HepG2 (cell line): ENCODE data around the gene TEF. TPM values are rescaled to one million over a fixed set of nuclear protein-coding genes. Genes with fewer than 3 reads are reported as not detected.

ENCODE experiments used
- CEBPG ChIP-seq: IDR thresholded peaks from 2 replicates; pipeline ENCODE4 v1.6.1; 2016
- GABPA ChIP-seq, 2 experiments: IDR thresholded peaks; 2 replicates each; pipeline ENCODE4 v1.6.1; 2011 to 2016; ENCODE audit warnings: low read depth in 2 of 2, low read length in 1 of 2, missing biosample characterization in 1 of 2, missing genetic modification characterization in 1 of 2
- IKZF4 ChIP-seq: sonication (generic); formaldehyde crosslinking; IDR thresholded peaks from 2 replicates; pipeline ENCODE4 v1.5.1; 2020; ENCODE audit warnings: borderline replicate concordance, mild to moderate bottlenecking, low read depth, missing genetic modification reagents; ENCODE audit errors: not compliant biosample characterization
- NFATC3 ChIP-seq: sonication (generic); formaldehyde crosslinking; IDR thresholded peaks from 2 replicates; pipeline ENCODE4 v1.5.1; 2020; ENCODE audit warnings: mild to moderate bottlenecking, missing genetic modification reagents
- RELA ChIP-seq: sonication (generic); formaldehyde crosslinking; IDR thresholded peaks from 2 replicates; pipeline ENCODE4 v1.4.0; 2020; ENCODE audit warnings: missing genetic modification reagents
- REPIN1 ChIP-seq: sonication (generic); formaldehyde crosslinking; IDR thresholded peaks from 2 replicates; pipeline ENCODE4 v1.8.0; 2022; ENCODE audit warnings: missing genetic modification reagents, low read depth, mild to moderate bottlenecking, borderline replicate concordance
- SOX5 ChIP-seq: IDR thresholded peaks from 2 replicates; pipeline ENCODE4 v1.6.1; 2016; ENCODE audit warnings: borderline replicate concordance
- ZBTB7A ChIP-seq: sonication (generic); formaldehyde crosslinking; IDR thresholded peaks from 2 replicates; pipeline ENCODE4 v1.8.0; 2022; ENCODE audit warnings: mild to moderate bottlenecking, missing genetic modification reagents
- ZNF382 ChIP-seq: sonication (generic); formaldehyde crosslinking; IDR thresholded peaks from 2 replicates; pipeline ENCODE4 v1.5.0; 2020; ENCODE audit warnings: missing genetic modification reagents, mild to moderate bottlenecking, borderline replicate concordance
- ZNF564 ChIP-seq: sonication (generic); formaldehyde crosslinking; IDR thresholded peaks from 2 replicates; pipeline ENCODE4 v1.8.1; 2023; ENCODE audit warnings: mild to moderate bottlenecking, missing genetic modification reagents
- ZNF598 ChIP-seq: sonication (generic); formaldehyde crosslinking; IDR thresholded peaks from 2 replicates; pipeline ENCODE4 v1.5.1; 2020; ENCODE audit warnings: mild to moderate bottlenecking, missing genetic modification reagents, borderline replicate concordance
- ZSCAN22 ChIP-seq: sonication (generic); formaldehyde crosslinking; IDR thresholded peaks from 2 replicates; pipeline ENCODE4 v1.4.0; 2020; ENCODE audit warnings: mild to moderate bottlenecking, missing genetic modification reagents
- ZSCAN9 ChIP-seq: IDR thresholded peaks from 2 replicates; pipeline ENCODE4 v1.6.1; 2016; ENCODE audit warnings: borderline replicate concordance
- polyA plus RNA-seq, 8 experiments: library from polyadenylated mRNA; depleted of rRNA in 3 of 8; stranded (reverse) in 7 of 8; unstranded in 1 of 8; fragments of >200 nt; fragmentation: Illumina TruSeq in 4 of 8; extraction: Trizol in 4 of 8; gene quantifications; 2 replicates each; pipeline versions ENCODE4 v1.2.1 to v1.2.3, GENCODE V29; 2011 to 2016; ENCODE audit warnings: low read depth in 4 of 8, missing spikeins in 1 of 8, mixed read lengths in 1 of 8; ENCODE audit not compliant: insufficient read depth in 1 of 8
- total RNA-seq, 5 experiments: library from RNA; depleted of rRNA; stranded (reverse); fragments of >200 nt; fragmentation: Illumina TruSeq; extraction: Trizol; gene quantifications; 2 replicates each; pipeline ENCODE4 v1.2.3, GENCODE V29; 2016; ENCODE audit warnings: low read depth in 1 of 5
- TF ChIP-seq, protein P1 (sequence below): sonication (generic); formaldehyde crosslinking; IDR thresholded peaks from 2 replicates; pipeline ENCODE4 v1.5.0; 2020; ENCODE audit warnings: missing genetic modification reagents, mild to moderate bottlenecking, borderline replicate concordance
- TF ChIP-seq, protein P2 (sequence below): sonication (generic); formaldehyde crosslinking; IDR thresholded peaks from 2 replicates; pipeline ENCODE4 v1.8.1; 2023; ENCODE audit warnings: mild to moderate bottlenecking, missing genetic modification reagents
- TF ChIP-seq, protein P3 (sequence below): sonication (generic); formaldehyde crosslinking; conservative IDR thresholded peaks from 2 replicates; pipeline ENCODE4 v1.8.0; 2022; ENCODE audit warnings: mild to moderate bottlenecking, moderate library complexity, missing genetic modification reagents
- TF ChIP-seq, protein P4 (sequence below): sonication (generic); formaldehyde crosslinking; conservative IDR thresholded peaks from 2 replicates; pipeline ENCODE4 v1.4.0; 2020; ENCODE audit warnings: mild to moderate bottlenecking, missing genetic modification reagents, moderate library complexity
- TF ChIP-seq, protein P5 (sequence below): IDR thresholded peaks from 2 replicates; pipeline ENCODE4 v1.6.1; 2016; ENCODE audit warnings: low read depth, borderline replicate concordance

The TEF gene
- total and polyA plus RNA-seq, 2 of the 13 experiments (the other 11 are each of a cell fraction or from before 2014, with no cell fraction given), result 7.6 to 11.2 TPM

DNA sequence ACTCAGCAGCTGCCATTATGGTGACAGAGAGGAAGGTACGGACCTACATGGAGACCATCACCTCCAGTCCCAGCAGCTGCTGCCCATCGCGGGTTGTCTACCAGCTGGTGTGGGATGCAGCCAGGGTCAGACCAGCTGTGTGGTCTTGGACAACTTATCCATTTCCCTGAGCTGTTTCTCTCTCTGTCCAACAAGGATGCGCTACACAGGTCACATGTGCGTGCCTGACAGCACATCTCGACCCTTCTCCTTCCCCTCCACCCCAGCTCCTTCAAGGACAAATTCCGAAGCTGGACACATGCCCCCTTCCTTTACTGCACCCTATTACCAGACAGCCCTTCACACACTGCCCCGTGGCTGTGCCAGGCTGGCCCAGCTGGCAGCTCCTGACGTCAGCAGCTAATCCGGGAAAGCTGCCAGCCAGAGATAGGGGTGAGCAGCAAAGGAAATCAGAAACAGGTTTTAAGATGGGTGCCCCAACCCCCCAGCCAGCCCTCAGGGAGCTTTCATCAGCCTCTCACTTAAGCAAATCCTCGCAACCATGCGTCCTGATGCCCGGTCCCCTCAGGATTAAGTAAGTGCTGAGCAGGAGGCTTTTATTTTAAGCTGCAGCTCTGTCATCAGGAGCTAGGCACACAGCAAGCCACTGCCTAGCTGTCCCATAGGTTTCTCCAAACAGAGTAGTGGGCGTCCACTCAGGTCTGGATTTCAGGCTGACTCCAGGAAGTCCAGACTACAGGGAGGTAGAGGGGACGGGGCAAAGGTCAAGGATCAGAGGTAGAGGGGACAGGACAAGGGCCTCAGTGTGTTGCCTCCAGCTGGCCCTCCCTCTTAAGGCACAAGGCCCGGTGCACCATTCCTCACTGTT is 20.3 kb downstream of the TEF start (continued):
- no peak for TF ChIP-seq ZSCAN9 (CRISPR knock-in tag)
- no peak for TF ChIP-seq NFATC3 (CRISPR knock-in tag)
- TF ChIP-seq, protein P1, sequence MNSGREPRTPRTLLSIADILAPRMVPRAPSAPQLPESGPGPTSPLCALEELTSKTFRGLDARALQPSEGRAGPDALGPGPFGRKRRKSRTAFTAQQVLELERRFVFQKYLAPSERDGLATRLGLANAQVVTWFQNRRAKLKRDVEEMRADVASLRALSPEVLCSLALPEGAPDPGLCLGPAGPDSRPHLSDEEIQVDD (CRISPR knock-in tag), result 0 out of 2 replicates have a peak, but pooled peaks have one; percentile 30
- peak; percentile 71; the same call in 1 of the 2 replicates for TF ChIP-seq ZBTB7A
- TF ChIP-seq ZNF564 (CRISPR knock-in tag), result no peak
- no peak for TF ChIP-seq SOX5 (CRISPR knock-in tag)
- TF ChIP-seq ZNF598 (CRISPR knock-in tag), result no peak
- TF ChIP-seq RELA (CRISPR knock-in tag), result no peak
- TF ChIP-seq ZSCAN22 (CRISPR knock-in tag), result no peak
- TF ChIP-seq ZNF382 (CRISPR knock-in tag), result no peak
- TF ChIP-seq CEBPG, result no peak
- TF ChIP-seq, protein P2, sequence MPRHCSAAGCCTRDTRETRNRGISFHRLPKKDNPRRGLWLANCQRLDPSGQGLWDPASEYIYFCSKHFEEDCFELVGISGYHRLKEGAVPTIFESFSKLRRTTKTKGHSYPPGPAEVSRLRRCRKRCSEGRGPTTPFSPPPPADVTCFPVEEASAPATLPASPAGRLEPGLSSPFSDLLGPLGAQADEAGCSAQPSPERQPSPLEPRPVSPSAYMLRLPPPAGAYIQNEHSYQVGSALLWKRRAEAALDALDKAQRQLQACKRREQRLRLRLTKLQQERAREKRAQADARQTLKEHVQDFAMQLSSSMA, result no peak
- TF ChIP-seq, protein P3, sequence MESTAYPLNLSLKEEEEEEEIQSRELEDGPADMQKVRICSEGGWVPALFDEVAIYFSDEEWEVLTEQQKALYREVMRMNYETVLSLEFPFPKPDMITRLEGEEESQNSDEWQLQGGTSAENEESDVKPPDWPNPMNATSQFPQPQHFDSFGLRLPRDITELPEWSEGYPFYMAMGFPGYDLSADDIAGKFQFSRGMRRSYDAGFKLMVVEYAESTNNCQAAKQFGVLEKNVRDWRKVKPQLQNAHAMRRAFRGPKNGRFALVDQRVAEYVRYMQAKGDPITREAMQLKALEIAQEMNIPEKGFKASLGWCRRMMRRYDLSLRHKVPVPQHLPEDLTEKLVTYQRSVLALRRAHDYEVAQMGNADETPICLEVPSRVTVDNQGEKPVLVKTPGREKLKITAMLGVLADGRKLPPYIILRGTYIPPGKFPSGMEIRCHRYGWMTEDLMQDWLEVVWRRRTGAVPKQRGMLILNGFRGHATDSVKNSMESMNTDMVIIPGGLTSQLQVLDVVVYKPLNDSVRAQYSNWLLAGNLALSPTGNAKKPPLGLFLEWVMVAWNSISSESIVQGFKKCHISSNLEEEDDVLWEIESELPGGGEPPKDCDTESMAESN (CRISPR knock-in tag), result no peak; the same call in 1 of the 2 replicates
- TF ChIP-seq, protein P4, sequence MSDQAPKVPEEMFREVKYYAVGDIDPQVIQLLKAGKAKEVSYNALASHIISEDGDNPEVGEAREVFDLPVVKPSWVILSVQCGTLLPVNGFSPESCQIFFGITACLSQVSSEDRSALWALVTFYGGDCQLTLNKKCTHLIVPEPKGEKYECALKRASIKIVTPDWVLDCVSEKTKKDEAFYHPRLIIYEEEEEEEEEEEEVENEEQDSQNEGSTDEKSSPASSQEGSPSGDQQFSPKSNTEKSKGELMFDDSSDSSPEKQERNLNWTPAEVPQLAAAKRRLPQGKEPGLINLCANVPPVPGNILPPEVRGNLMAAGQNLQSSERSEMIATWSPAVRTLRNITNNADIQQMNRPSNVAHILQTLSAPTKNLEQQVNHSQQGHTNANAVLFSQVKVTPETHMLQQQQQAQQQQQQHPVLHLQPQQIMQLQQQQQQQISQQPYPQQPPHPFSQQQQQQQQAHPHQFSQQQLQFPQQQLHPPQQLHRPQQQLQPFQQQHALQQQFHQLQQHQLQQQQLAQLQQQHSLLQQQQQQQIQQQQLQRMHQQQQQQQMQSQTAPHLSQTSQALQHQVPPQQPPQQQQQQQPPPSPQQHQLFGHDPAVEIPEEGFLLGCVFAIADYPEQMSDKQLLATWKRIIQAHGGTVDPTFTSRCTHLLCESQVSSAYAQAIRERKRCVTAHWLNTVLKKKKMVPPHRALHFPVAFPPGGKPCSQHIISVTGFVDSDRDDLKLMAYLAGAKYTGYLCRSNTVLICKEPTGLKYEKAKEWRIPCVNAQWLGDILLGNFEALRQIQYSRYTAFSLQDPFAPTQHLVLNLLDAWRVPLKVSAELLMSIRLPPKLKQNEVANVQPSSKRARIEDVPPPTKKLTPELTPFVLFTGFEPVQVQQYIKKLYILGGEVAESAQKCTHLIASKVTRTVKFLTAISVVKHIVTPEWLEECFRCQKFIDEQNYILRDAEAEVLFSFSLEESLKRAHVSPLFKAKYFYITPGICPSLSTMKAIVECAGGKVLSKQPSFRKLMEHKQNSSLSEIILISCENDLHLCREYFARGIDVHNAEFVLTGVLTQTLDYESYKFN (CRISPR knock-in tag), result peak; percentile 79
- no peak for TF ChIP-seq IKZF4 (CRISPR knock-in tag)
- TF ChIP-seq, protein P5, sequence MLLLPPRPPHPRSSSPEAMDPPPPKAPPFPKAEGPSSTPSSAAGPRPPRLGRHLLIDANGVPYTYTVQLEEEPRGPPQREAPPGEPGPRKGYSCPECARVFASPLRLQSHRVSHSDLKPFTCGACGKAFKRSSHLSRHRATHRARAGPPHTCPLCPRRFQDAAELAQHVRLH, result no peak
- TF ChIP-seq GABPA (IDR thresholded peaks at IDR 0.05; ENCODE audit: low read depth, low read length), result no peak
- no peak for TF ChIP-seq GABPA (CRISPR knock-in tag; IDR thresholded peaks at IDR 0.05; ENCODE audit: low read depth)
- no peak for TF ChIP-seq REPIN1 (CRISPR knock-in tag)
